Ramos (cell line): ENCODE data around the gene RBM20.
"Not testable (repeated sequence)": the region's sequence is repeated elsewhere in the genome, so short reads cannot be mapped to it uniquely, and the experiment has no call there.

Experiments used
- in situ Hi-C: fragments of 300-500 bp; cut with MboI; formaldehyde crosslinking; loops from one replicate; pipeline ENCODE4 v1.14.3; 2022; ENCODE audit warnings: low sequenced_read_pairs; ENCODE audit not compliant: unreplicated experiment

Gene RBM20

GRCh38 chr10:110698340-110698739 is 54.2 kb downstream of the RBM20 start:
- in situ Hi-C loops: no loop called here

GRCh38 chr10:110698782-110699201 is 54.7 kb downstream of the RBM20 start:
- in situ Hi-C loops: no loop called here

GRCh38 chr10:110699859-110700468 is 55.8 kb downstream of the RBM20 start:
- in situ Hi-C loops: no loop called here

DNA sequence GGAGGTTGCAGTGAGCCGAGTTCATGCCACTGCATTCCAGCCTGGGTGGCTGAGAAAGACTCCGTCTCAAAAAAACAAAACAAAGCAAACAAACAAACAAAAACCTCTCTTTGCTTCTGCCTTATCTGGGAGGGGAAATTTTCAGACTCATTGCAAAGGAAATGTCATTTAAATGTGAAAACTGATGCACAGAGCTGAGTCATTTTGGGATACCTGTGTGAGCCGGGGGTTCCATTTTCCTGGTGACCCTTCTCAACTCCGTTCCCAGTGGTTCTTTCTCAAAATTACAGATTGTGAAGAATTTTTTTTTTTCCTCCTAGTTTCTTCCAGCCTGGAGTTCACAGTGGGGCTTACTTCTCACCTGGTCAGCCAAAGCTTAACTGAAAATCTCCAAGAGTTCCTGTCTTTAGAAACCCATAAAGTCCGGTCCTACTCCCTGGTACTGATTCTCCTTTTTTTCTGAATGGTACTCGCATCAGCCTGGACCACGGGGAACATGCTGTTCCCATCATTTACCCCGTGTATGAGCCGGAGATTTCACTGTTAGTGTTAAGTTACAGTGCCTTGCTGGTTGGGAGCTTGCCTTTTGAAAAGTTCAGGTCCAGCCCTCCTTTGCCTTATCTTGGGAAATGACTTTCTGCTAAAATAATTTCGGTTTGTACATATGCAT is 56.9 kb downstream of the RBM20 start:
- in situ Hi-C loops: no loop called here

- in situ Hi-C loops: no loop called here
Observed at GRCh38 chr10:110701617-110701971, 57.5 kb downstream of the RBM20 start.

DNA sequence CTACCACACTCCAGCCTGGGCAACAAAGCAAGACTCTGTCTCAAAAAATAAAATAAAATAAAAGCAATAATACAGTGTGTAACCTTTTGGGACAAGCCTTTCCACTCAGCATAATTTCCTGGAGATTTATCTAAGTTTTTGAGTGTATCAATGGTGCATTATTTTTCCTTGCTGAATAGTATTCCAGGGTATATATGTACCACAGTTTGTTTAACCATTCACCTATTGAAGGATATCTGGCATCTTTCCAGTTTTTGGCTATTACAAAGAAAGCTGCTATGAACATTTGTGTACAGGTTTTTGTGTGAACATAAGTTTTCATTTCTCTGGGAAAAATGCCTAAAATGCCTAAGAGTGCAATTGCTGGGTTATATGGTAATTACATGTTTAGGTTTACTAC is 59.9 kb downstream of the RBM20 start:
- in situ Hi-C loops: no loop called here

DNA sequence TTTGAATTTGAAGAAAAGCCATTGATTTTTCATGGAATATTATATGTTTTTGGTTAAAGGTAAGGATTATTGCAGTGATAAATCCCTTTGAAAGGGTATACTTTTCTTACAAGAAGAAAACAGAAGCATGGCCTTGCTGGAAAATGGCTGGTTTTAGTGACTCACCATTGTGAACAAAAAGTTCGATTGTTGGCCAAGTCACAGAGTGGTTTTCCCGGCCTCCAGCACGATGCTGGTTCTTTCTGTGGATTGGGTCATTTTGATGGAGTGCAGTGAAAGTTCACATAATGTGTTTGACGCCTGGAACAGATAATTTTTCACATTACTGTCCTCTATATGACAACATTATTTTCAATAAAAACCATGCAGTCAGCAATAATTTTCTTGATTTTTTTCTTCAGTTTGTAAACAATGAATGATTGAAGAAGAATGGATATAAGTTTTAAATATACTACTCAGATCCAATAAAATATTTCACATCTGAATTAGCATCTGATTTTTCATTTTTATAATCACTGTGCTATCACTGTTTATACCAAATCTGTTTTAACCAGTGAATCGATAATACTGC is 60.9 kb downstream of the RBM20 start:
- in situ Hi-C loops: no loop called here

DNA sequence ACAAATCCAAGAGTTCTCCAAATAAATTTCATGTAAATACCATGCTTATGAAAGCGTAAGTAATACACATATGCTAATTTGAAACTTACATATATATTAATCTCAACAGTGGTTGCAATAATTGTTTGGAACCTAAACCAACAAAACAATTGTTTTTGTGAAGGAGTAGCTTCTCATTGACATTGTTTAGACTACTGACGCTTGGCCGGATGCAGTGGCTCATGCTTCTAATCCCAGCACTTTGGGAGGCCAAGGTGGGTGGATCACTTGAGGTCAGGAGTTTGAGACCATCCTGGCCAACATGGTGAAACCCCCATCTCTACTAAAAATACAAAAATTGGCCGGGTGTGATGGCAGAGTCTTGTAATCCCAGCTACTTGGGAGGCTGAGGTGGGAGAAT is 61.5 kb downstream of the RBM20 start:
- in situ Hi-C loops: not testable (repeated sequence)

GRCh38 chr10:110706690-110707098 is 62.6 kb downstream of the RBM20 start:
- in situ Hi-C loops: no loop called here

GRCh38 chr10:110708776-110709443 is 64.8 kb downstream of the RBM20 start:
- in situ Hi-C loops: no loop called here

- in situ Hi-C loops: no loop called here
Observed at GRCh38 chr10:110709444-110709828, 65.3 kb downstream of the RBM20 start.

- in situ Hi-C loops: no loop called here
Observed at GRCh38 chr10:110709964-110710587, 65.9 kb downstream of the RBM20 start.

DNA sequence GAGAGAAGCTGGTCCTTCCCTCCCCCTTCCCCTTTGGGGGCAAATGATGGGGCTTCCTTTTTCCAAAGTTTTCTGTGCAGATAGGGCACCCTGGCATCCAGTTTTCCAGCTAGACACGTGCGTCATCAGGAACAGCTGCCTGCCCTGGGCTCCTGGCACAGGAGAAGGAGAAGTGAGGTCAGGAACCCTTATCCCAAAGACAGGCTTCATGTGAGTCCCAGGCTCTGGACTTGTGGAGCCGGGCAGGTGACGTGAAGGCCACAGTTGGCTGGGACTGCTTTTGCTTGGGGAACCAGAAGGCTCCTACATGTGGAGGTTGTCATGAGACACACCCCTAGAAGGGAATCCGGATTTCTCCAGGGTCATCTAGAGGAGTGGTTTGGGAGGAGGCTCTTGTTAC is 66.5 kb downstream of the RBM20 start:
- in situ Hi-C loops: no loop called here

GRCh38 chr10:110711382-110711781 is 67.2 kb downstream of the RBM20 start:
- in situ Hi-C loops: no loop called here

DNA sequence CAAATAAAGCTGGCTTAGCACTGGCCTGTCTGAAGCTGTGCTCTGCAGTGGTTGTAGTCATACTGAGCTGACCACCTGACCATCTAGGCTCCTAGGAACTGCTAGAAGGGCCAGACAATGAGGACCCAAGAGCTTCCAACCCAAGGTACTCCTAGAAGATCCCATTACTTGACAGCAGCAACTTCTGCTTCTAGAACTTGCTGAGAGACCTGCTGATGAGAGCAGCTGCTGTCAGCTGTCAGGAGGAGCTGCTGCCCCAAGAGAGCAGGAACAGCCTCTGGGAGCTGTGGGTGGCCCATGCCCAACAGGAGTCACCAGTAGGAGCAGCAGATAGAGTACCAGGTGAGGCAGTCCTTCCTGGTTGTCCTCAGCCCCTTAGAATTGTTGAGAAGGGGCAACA is 70.2 kb downstream of the RBM20 start:
- in situ Hi-C loops: no loop called here

- in situ Hi-C loops: no loop called here
Observed at GRCh38 chr10:110717781-110718589, 73.8 kb downstream of the RBM20 start.

DNA sequence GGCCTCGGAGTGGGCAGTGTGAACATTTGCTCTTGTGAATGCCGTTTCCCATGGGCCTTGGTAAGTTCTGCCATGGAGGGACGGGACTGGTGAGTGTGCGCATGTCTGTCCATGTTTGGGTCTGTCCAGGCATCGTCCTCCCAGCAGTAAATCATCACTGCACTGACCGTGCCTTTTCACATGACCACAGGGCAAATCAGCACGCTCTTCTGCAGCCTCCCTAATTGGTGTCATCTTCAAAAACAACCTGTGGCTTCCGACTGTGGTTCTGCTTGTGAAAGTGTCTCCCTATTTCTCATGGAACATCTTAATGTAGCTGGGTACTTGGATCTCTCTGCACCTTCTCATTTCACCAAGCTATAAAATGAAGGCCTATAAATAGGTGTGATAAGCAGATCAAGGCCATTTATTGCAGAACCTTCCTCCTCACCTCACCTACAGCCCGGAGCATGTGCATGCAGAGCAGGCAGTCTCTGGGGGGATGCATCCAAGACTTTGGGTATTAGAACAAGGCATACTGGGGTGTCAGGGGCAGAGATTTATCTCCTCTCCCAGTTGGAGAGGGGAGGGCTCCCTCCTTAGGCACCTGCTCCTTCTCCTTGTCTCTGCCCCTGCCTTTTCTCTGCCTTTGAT is 77.4 kb downstream of the RBM20 start:
- in situ Hi-C loops: no loop called here

DNA sequence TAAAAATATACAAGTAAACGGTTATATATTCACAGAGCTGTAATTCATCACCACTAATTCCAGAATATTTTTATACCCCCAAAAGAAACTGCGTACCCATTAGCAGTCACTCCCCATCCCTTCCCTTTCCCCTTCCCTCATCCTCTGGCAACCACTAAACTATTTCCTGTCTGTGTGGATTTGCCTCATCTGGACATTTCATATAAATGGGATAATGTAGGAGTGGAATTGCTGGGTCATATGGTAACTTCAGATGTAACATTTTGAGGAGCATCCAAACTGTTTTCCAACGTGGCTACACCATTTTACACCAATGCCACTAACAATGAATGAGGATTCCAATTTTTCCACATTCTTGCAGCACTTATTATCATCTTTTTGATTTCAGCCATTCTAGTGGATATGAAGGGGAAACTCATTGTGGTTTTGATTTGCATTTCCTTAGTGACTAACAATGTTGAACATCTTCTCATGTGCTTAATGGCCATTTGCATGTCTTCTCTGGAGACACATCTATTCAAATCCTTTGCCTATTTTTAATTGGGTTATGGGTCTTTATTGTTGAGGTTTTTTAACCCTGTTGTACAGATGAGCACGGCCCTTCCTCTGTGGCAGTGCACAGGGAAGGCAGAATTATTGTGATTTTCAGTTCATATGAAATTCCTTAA is 79.2 kb downstream of the RBM20 start:
- in situ Hi-C loops: no loop called here
